PC-9 (cell line): Measurements from ENCODE around the gene ELF4.

Source experiments
- CTCF ChIP-seq: fragments of 200-600 bp; sonication (generic); conservative IDR thresholded peaks from 2 replicates; pipeline ENCODE4 v1.6.1; 2017; ENCODE audit warnings: mixed run types, antibody characterized with exemption, mild to moderate bottlenecking, moderate library complexity
- EZH2 ChIP-seq: fragments of 200-600 bp; sonication (generic); IDR thresholded peaks from 2 replicates; pipeline ENCODE4 v1.8.0; 2017; ENCODE audit warnings: antibody characterized with exemption, low read depth

GRCh38 chrX:130090364-130090763 lies 19.9 kb downstream of the ELF4 start:
- TF ChIP-seq CTCF = no peak
- no peak for TF ChIP-seq EZH2
